GM12872 (cell line): ENCODE results near the gene NUDT4.
A peak's percentile ranks its signal among the peaks of the same experiment; 100 is the strongest.

Source experiments
- TF ChIP-seq, protein P1 (sequence below): IDR thresholded peaks from 3 replicates; pipeline ENCODE4 v1.5.1; 2011; ENCODE audit warnings: low read depth, mild to moderate bottlenecking, low read length, moderate library complexity; ENCODE audit not compliant: insufficient read depth

The NUDT4 gene

DNA sequence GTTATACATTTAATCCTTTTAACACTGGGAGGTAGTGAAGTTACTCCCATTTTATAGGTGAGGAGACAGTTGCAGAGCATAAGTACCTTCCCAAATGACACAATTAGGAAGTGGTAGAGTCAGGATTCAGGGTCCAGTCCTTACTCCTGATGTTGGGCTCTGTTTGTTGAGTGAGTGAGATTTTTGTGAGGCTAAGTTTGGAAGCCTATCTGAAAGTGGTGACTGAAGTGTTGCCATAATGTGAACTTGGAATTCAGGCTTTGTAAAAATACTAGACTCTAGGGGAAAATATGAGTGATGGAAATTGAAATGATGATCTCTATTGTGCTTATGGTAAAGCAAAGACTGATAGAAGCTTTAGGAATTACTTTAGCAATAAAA, 2.2 kb downstream of the NUDT4 start:
- TF ChIP-seq, protein P1, sequence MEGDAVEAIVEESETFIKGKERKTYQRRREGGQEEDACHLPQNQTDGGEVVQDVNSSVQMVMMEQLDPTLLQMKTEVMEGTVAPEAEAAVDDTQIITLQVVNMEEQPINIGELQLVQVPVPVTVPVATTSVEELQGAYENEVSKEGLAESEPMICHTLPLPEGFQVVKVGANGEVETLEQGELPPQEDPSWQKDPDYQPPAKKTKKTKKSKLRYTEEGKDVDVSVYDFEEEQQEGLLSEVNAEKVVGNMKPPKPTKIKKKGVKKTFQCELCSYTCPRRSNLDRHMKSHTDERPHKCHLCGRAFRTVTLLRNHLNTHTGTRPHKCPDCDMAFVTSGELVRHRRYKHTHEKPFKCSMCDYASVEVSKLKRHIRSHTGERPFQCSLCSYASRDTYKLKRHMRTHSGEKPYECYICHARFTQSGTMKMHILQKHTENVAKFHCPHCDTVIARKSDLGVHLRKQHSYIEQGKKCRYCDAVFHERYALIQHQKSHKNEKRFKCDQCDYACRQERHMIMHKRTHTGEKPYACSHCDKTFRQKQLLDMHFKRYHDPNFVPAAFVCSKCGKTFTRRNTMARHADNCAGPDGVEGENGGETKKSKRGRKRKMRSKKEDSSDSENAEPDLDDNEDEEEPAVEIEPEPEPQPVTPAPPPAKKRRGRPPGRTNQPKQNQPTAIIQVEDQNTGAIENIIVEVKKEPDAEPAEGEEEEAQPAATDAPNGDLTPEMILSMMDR, result no peak

DNA sequence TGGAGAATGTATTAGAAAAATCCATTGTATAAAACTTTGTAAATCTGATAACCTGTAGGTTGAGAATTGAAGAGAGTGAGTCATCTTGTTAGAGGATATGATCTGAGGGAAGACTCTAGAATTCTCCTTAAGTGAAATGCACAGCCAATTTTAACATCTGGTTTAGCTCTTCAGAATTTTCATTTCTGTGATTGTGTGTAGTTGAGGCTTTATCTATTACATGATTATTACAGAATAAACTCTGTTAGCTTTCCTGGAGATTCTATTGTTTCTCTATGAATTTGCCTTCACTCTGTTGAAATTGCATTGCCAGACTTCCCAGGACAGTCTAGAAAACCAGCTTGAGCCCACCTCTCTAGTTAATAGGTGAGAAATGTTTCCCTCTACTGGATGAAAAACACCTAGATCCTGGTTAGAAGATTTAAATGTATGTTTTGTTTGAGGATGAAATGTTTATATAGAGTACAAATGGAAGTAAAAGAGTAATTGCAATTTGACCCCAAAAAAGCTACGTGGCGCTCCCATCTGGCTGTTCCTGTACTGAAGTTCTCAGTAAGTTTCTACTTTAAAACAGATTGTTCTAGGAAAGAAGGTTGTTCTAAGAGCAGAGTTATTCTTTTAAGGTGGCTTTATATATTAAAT, 2.9 kb downstream of the NUDT4 start:
- TF ChIP-seq, protein P1, result 0 out of 3 replicates have a peak, but pooled peaks have one; percentile 18

DNA sequence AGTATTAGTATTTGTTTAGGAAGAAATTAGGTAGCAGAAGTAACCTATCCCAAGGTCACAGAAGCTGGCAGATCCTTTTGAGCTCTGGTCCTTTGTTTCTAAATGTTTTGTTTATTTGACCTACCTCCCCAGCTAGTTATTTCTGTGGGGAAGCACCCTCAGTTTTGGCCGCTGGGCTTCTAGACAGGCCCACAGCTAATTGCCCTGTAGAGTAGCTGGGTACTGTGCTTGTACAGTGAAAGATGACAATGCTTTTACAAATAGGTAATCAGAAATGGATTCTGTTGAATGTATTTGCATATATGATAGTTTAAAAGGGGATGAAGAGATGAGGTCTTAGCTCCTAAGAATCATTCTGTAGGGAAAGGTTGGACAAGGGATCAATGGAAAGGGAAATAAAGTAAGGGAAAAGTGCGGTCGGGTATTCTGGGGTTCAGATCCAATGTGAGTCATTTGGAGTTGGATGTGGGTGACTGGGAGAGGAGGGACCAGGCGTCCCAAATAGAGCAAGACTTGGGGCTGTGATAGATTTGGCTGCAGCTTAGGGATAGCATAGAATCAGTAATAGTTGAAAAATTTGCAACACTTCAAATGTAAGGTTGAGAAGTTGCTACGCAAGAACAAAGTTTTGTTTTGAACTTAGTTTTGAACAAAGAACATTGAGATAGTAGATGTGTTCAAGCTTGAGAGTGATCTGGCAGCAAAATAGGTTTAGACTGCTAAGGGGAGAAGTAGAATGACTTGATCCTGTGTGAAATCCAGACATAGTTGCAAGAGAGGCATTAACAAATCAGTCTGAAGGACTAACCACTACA, 3.6 kb downstream of the NUDT4 start:
- TF ChIP-seq, protein P1, result no peak

DNA sequence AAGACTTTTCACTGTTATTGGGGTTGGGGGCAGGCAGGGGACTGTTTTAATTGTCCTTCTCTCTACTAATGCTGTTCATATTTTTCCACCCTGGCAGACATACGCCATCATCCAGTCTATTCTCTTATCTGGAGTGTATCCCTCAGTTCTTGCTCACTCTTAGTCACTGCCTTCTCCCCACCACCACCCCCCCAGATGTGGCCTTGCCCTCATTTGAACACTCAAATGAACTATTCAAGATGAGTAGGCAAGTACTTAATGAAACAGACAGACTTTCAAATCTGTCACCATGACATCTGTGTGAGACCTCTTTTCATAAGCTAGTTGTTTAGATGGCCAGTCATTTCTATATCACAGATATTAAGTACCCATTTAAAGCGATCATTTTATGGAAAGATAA, 10.1 kb downstream of the NUDT4 start:
- TF ChIP-seq, protein P1, result no peak

DNA sequence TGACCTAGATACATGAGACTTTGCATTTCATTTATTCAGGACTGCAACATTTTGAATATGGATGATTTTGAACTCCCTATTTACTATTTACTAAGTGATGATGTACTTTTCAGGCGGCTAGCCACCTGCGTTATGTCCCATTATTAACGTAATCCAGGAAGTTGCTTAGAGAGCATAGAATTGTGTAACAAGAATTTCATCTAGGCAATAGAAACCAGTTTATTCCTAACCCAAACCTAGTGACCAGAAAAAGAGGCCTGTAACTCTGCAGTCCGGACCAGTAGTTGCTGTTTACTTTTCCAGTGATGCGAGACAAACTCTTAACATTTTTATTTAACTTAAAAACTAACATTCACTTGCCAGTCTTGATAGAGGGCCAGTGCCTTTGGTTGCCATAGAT, 12.3 kb downstream of the NUDT4 start:
- TF ChIP-seq, protein P1, result no peak

DNA sequence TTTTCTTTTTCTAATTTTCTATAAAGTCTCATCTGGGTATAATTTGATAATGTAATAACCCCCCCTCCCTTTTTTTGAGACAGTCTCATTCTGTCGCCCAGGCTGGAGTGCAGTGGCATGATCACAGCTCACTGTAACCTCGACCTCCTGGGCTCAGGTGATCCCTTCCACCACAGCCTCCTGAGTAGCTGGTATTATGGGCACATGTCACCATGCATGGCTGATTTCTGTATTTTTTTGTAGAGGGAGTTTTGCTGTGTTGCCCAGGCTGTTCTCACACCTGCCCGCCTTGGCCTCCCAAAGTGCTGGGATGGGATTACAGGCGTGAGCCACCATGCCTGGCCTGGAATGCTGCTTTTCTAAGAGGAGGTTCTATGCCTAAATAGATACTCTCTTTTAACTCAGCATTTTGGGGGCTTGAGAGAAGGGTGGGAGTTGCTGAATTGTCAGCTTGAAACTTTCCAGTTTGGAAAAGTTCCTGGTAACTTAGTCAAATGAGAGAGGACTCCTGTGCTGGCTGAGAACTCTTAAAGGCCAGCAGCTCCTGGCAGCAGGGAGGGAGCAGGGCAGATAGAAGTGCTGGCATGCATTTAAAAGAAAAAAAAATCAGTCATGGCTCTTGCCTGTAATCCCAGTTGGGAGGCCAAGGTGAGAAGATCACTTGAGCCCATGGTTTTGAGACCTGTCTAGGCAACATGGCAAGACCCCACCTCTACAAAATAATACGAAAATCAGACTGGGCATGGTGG, 13.0 kb downstream of the NUDT4 start:
- TF ChIP-seq, protein P1, result no peak

DNA sequence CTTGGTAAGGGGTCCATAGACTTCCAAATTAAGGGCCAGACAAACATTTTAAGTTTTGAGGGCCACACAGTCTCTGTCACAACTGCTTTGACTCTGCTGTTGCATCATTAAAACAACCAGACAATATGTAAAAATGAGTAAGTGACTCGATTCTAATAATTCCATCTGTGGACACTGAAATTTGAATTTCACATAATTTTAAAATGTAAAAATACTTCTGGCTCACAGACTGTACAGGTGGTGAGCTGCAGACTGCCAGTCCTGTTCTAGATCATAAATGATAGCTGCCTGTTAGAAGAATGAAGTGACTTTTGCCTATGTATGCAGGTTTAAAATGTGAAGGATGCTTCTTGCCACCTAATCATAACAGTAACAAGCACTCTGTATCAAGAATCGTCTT, 15.7 kb downstream of the NUDT4 start:
- TF ChIP-seq, protein P1, result no peak
